Transverse colon (tissue), 4 donors: ENCODE results near the gene TTF2. TPM values are rescaled to one million over a fixed set of nuclear protein-coding genes. Genes with fewer than 3 reads are reported as not detected.

Experiments
- DNase-seq: peaks from one replicate; pipeline ENCODE4 v3.0.0-alpha.2; 2019
- H3K27ac ChIP-seq, 4 donors: fragments of 200-600 bp; sonication (generic); 2 replicates each; pipeline ENCODE4 v1.5.1; 2016 to 2018; ENCODE audit warnings: inconsistent platforms in 4 of 4
- H3K27me3 ChIP-seq: fragments of 200-600 bp; sonication (generic); 2 replicates; pipeline ENCODE4 v1.5.1; 2017; ENCODE audit warnings: inconsistent platforms
- H3K36me3 ChIP-seq, 4 donors: fragments of 200-600 bp; sonication (generic); 2 replicates each; pipeline ENCODE4 v1.5.1; 2017 to 2019; ENCODE audit warnings: inconsistent platforms in 4 of 4
- H3K4me1 ChIP-seq, 4 donors: fragments of 200-600 bp; sonication (generic); 2 replicates each; pipeline ENCODE4 v1.5.1; 2017 to 2020; ENCODE audit warnings: inconsistent platforms in 4 of 4
- H3K4me3 ChIP-seq, 4 donors: fragments of 200-600 bp; sonication (generic); 1 replicate in 1 of 4; 2 replicates in 3 of 4; pipeline versions ENCODE4 v1.5.1 to v1.6.1; 2017 to 2019; ENCODE audit warnings: inconsistent platforms in 4 of 4
- H3K9me3 ChIP-seq, 2 donors: fragments of 200-600 bp; sonication (generic); 2 replicates each; pipeline ENCODE4 v1.5.1; 2017 to 2019; ENCODE audit warnings: inconsistent platforms in 2 of 2
- EP300 ChIP-seq: sonication (generic); formaldehyde crosslinking; IDR thresholded peaks from one replicate; pipeline ENCODE4 v1.6.1; 2017; ENCODE audit warnings: antibody characterized with exemption, low read depth
- POLR2A ChIP-seq: fragments of 450-650 bp; IDR thresholded peaks from one replicate; pipeline ENCODE4 v1.6.1; 2016; ENCODE audit warnings: antibody characterized with exemption, mild to moderate bottlenecking, moderate library complexity
- POLR2AphosphoS5 ChIP-seq, 3 donors: sonication (generic); formaldehyde crosslinking; IDR thresholded peaks; one replicate each; pipeline ENCODE4 v1.6.1; 2016; ENCODE audit warnings: antibody characterized with exemption in 3 of 3
- WGBS, 2 donors: methylation state at CpG; one replicate each; pipeline ENCODE4 v1.1.5; 2018; ENCODE audit warnings: low coverage in 1 of 2; 5-methylcytosine and 5-hydroxymethylcytosine counted together
- in situ Hi-C, 4 donors: fragments of 200-750 bp; cut with MboI; loops; one replicate each; pipeline versions ENCODE4 v1.15.0 to v1.15.1; 2017; ENCODE audit warnings: low sequenced_read_pairs in 3 of 4, low pct_ligation_motif_present in 1 of 4, low pct_unique_long_range_greater_than_20kb in 1 of 4
- intact Hi-C: fragments of 100-400 bp; cut with DNase I; formaldehyde crosslinking; loops from one replicate; pipeline ENCODE4 v1.15.1; 2023; ENCODE audit warnings: low total_unique reads
- total RNA-seq, 4 donors: library from RNA; depleted of rRNA; stranded (reverse); fragments of >200 nt; gene quantifications; one replicate each; pipeline ENCODE4 v1.1.0, GENCODE V29; 2016
- TF ChIP-seq, protein P1 (sequence below), 5 experiments: fragments of 200-600 bp in 3 of 5; fragments of 450-650 bp in 2 of 5; sonication (generic) in 3 of 5; IDR thresholded peaks; 1 replicate in 2 of 5; 2 replicates in 3 of 5; pipeline ENCODE4 v1.5.1; 2016 to 2017; ENCODE audit warnings: antibody characterized with exemption in 5 of 5, inconsistent platforms in 3 of 5, mild to moderate bottlenecking in 2 of 5, moderate library complexity in 1 of 5

The TTF2 gene
- total RNA-seq, 4 donors from 2014 or later: 9.6 to 25.9 (median 16.6) TPM

DNA sequence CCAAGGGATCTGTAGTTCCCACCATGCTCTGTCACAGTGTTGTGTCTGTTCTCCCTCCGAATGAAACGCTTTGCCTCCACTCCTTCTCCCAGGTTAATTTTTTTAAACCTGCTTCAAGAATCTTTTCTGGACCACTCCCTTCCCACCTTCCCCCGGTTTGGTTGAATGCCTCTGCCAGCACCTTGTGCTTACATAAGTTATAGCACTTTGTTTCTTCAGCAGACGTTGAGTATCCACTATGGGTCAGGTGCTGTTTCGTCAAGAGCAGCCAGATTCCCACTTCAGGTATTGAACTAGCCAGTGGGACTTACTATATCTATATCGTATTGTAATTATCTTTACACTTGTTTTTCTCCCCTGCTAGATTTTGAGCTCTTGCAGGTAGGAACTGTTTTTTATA, 27.6 kb downstream of the TTF2 start:
- intact Hi-C loops (no loop called here), in situ Hi-C loops (no loop called here)
- 94% methylated on average over 5 to 6 of the region's 6 CpGs for WGBS, 2 donors
- Histone ChIP-seq H3K4me1 (peaks cover 0 to 3% (median 0%) of the 10 kb centered on the region in 4 donors), H3K36me3 (peaks cover 0 to 20% (median 6%) of the 10 kb centered on the region in 4 donors), H3K27ac (no peak overlapping the region), H3K4me3 (no peak overlapping the region), H3K27me3 (no peaks in the 10 kb centered on the region), H3K9me3 (no peaks in the 10 kb centered on the region)
- no peak for DNase-seq
- TF ChIP-seq POLR2AphosphoS5 (IDR thresholded peaks at IDR 0.05): no peak
- TF ChIP-seq POLR2A: no peak
- TF ChIP-seq, protein P1, sequence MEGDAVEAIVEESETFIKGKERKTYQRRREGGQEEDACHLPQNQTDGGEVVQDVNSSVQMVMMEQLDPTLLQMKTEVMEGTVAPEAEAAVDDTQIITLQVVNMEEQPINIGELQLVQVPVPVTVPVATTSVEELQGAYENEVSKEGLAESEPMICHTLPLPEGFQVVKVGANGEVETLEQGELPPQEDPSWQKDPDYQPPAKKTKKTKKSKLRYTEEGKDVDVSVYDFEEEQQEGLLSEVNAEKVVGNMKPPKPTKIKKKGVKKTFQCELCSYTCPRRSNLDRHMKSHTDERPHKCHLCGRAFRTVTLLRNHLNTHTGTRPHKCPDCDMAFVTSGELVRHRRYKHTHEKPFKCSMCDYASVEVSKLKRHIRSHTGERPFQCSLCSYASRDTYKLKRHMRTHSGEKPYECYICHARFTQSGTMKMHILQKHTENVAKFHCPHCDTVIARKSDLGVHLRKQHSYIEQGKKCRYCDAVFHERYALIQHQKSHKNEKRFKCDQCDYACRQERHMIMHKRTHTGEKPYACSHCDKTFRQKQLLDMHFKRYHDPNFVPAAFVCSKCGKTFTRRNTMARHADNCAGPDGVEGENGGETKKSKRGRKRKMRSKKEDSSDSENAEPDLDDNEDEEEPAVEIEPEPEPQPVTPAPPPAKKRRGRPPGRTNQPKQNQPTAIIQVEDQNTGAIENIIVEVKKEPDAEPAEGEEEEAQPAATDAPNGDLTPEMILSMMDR (IDR thresholded peaks at IDR 0.05): no peak
- TF ChIP-seq EP300: no peak

DNA sequence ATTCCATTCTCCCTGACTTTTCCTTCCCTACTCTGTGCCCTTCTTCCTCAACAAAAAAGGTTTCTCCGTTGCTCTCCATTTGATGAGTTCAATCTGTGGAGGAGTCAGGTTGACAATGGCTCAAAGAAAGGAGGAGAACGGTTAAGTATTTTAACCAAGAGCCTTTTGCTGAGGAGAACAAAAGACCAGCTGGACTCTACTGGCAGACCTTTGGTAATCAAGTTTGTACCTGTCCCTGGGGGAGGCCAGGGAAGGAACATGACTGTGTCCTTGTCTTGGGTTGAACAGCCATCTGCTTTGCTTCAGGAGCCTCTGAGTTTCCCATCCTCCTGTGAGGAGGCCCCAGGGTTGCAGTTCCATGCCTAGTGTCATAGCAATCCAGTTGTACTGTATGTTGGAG, 29.9 kb downstream of the TTF2 start:
- no peak overlapping the region for H3K4me3 ChIP-seq
- H3K4me1 ChIP-seq: peaks cover 0 to 10% (median 5%) of the 10 kb centered on the region in 4 donors
- intact Hi-C loops: no loop called here
- no peaks in the 10 kb centered on the region for H3K27me3 ChIP-seq
- no peak for DNase-seq
- H3K27ac ChIP-seq: no peak overlapping the region
- in situ Hi-C loops: no loop called here
- H3K36me3 ChIP-seq: peaks cover 0 to 19% (median 4%) of the 10 kb centered on the region in 4 donors
- no peaks in the 10 kb centered on the region for H3K9me3 ChIP-seq
- no peak for TF ChIP-seq POLR2AphosphoS5 (IDR thresholded peaks at IDR 0.05)
- TF ChIP-seq POLR2A: no peak
- no peak for TF ChIP-seq EP300
- TF ChIP-seq, protein P1 (IDR thresholded peaks at IDR 0.05): no peak
- WGBS, 2 donors: 91 to 100% methylated on average over 1 to 2 of the region's 2 CpGs

DNA sequence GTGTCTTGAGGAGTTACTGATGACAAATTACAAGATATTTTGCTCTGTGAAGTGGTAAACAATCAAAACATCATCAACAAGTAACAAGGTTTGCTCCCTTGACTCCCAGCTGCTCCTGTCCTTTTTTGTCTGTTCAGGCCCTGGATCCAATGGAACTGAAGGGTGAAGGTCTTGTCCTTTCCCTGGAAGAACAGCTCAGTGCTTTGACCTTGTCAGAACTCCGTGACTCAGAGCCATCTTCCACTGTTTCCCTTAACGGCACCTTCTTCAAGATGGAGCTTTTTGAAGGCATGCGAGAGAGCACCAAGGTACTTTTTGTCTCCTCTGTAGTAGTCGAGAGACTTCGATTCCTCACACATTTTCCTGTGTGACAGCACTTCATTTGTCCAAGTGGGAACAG, 32.5 kb downstream of the TTF2 start:
- TF ChIP-seq POLR2AphosphoS5 (IDR thresholded peaks at IDR 0.05) (no peak), POLR2A (no peak), EP300 (no peak)
- TF ChIP-seq, protein P1 (IDR thresholded peaks at IDR 0.05): no peak
- Histone ChIP-seq H3K27me3 (no peaks in the 10 kb centered on the region), H3K4me3 (no peak overlapping the region), H3K27ac (peak overlapping the region; percentile 47 to 65 (median 54)), H3K9me3 (no peaks in the 10 kb centered on the region), H3K4me1 (peaks cover 0 to 10% (median 5%) of the 10 kb centered on the region in 4 donors), H3K36me3 (peaks cover 0 to 27% (median 4%) of the 10 kb centered on the region in 4 donors)
- in situ Hi-C loops: no loop called here
- intact Hi-C loops: no loop called here
- WGBS, 2 donors: 88 to 96% methylated on average over 4 to 5 of the region's 5 CpGs
- no peak for DNase-seq

DNA sequence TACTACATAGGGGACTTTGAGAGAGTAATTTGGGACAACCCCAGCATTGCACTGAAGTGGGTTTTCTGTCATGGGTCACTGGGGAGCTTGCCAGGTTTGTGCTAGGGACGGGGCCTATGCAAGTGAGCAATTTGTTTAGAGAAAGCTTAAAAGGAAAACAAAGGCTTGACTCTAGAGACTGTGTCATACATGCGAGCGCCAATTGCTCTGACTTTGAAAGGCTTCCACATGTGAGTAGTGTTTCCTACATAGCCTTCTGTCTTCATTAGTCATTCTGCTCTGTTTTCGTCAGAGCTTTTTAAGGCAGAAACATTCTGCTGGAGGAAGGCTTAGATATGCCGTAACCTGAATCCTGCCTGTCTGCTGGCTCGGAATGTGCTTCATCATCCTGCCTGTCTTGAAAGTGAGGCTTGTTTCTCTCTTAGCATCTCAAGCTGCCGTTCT, 33.0 kb downstream of the TTF2 start:
- H3K36me3 ChIP-seq: peaks cover 0 to 30% (median 4%) of the 10 kb centered on the region in 4 donors
- H3K27me3 ChIP-seq: no peaks in the 10 kb centered on the region
- TF ChIP-seq POLR2AphosphoS5 (IDR thresholded peaks at IDR 0.05) (peak in 2 of 3 donors; percentile 19 to 58), EP300 (no peak)
- intact Hi-C loops (no loop called here), in situ Hi-C loops (no loop called here)
- DNase-seq: peak; percentile 41
- peak overlapping the region; percentile 47 to 65 (median 54) for H3K27ac ChIP-seq
- H3K4me3 ChIP-seq: no peak overlapping the region
- no peaks in the 10 kb centered on the region for H3K9me3 ChIP-seq
- H3K4me1 ChIP-seq: peaks cover 0 to 10% (median 5%) of the 10 kb centered on the region in 4 donors
- whole genome bisulfite sequencing, 2 donors: 76 to 81% methylated on average over 6 to 7 of the region's 7 CpGs
